Naive B cell (primary cell): ENCODE measurements around the gene PDCD1. TPM values are rescaled to one million over a fixed set of nuclear protein-coding genes. Genes with fewer than 3 reads are reported as not detected.
A peak's percentile ranks its signal among the peaks of the same experiment; 100 is the strongest.

Source experiments
- ATAC-seq, 2 donors: fragments of 150-1000 bp; cut with Tn5 transposase; 2 replicates each; pipeline ENCODE4 v1.10.0; 2021; ENCODE audit warnings: low read depth in 2 of 2, mild to moderate bottlenecking in 2 of 2, moderate library complexity in 2 of 2
- DNase-seq: peaks from one replicate; pipeline ENCODE4 v3.0.0; 2022
- H3K27ac Mint-ChIP-seq, 6 donors: one replicate each; pipeline ENCODE4 v1.8.0; 2020 to 2022; ENCODE audit warnings: mild to moderate bottlenecking in 6 of 6, mixed read lengths in 6 of 6, moderate library complexity in 5 of 6, inconsistent platforms in 2 of 6
- H3K27me3 Mint-ChIP-seq, 3 donors: one replicate each; pipeline ENCODE4 v1.8.0; 2021 to 2022; ENCODE audit warnings: mixed read lengths in 3 of 3, mild to moderate bottlenecking in 1 of 3
- H3K36me3 Mint-ChIP-seq, 2 donors: one replicate each; pipeline ENCODE4 v1.8.0; 2020 to 2022; ENCODE audit warnings: mixed read lengths in 2 of 2, inconsistent platforms in 1 of 2, mild to moderate bottlenecking in 1 of 2
- H3K4me1 Mint-ChIP-seq, 3 donors: one replicate each; pipeline ENCODE4 v1.8.0; 2020 to 2022; ENCODE audit warnings: mixed read lengths in 3 of 3, inconsistent platforms in 1 of 3, mild to moderate bottlenecking in 1 of 3, moderate library complexity in 1 of 3
- H3K4me3 Mint-ChIP-seq, 8 donors: one replicate each; pipeline ENCODE4 v1.8.0; 2020 to 2022; ENCODE audit warnings: mild to moderate bottlenecking in 8 of 8, mixed read lengths in 8 of 8, moderate library complexity in 8 of 8, inconsistent platforms in 2 of 8
- H3K9me3 Mint-ChIP-seq, 7 donors: one replicate each; pipeline ENCODE4 v1.8.0; 2020 to 2022; ENCODE audit warnings: mixed read lengths in 7 of 7, mild to moderate bottlenecking in 5 of 7, inconsistent platforms in 2 of 7, moderate library complexity in 1 of 7
- polyA plus RNA-seq, 6 donors: library from polyadenylated mRNA; unstranded; fragments of 300-500 nt; fragmentation: Illumina TruSeq; gene quantifications; one replicate each; pipeline ENCODE4 v1.2.3, GENCODE V29; 2021; ENCODE audit warnings: low read depth in 6 of 6

PDCD1 gene
- polyA plus RNA-seq, 6 donors from 2014 or later, result not detected

- Mint-ChIP-seq H3K4me1 (peaks cover 1 to 4% (median 2%) of the 10 kb centered on the region in 3 donors), H3K4me3 (no peak overlapping the region), H3K9me3 (no peaks in the 10 kb centered on the region), H3K27ac (no peak overlapping the region), H3K36me3 (no peaks in the 10 kb centered on the region), H3K27me3 (peaks cover 0 to 18% (median under 1%) of the 10 kb centered on the region in 3 donors)
- DNase-seq (no peak), ATAC-seq (no peak)
These were observed 4.1 kb downstream of the PDCD1 start for GRCh38 chr2:241854342-241855244.

GRCh38 chr2:241853651-241854341, 4.9 kb downstream of the PDCD1 start:
- DNase-seq (no peak), ATAC-seq (no peak)
- Mint-ChIP-seq H3K4me1 (peaks cover 0 to 2% (median 0%) of the 10 kb centered on the region in 3 donors), H3K27ac (no peak overlapping the region), H3K27me3 (peaks cover 0 to 20% (median 0%) of the 10 kb centered on the region in 3 donors), H3K9me3 (no peaks in the 10 kb centered on the region), H3K36me3 (no peaks in the 10 kb centered on the region), H3K4me3 (peak overlapping the region in 1 of 8 donors; percentile 25)

- DNase-seq, result no peak
These were observed 5.6 kb downstream of the PDCD1 start for GRCh38 chr2:241852981-241853631.

GRCh38 chr2:241852116-241852980, 6.3 kb downstream of the PDCD1 start:
- DNase-seq, result no peak
- H3K36me3 Mint-ChIP-seq, result no peaks in the 10 kb centered on the region

More at GRCh38 chr2:241852981-241853631, 5.6 kb downstream of the PDCD1 start:
- Mint-ChIP-seq H3K27me3 (peaks cover 0 to 20% (median 0%) of the 10 kb centered on the region in 3 donors), H3K27ac (peak overlapping the region in 1 of 6 donors; percentile 30), H3K4me1 (no peaks in the 10 kb centered on the region), H3K4me3 (no peak overlapping the region), H3K9me3 (no peaks in the 10 kb centered on the region), H3K36me3 (no peaks in the 10 kb centered on the region)
- no peak for ATAC-seq

GRCh38 chr2:241851325-241852115, 7.2 kb downstream of the PDCD1 start:
- ATAC-seq, result no peak
- no peak for DNase-seq
- H3K9me3 Mint-ChIP-seq, result no peaks in the 10 kb centered on the region
- no peak overlapping the region for H3K27ac Mint-ChIP-seq
- H3K27me3 Mint-ChIP-seq, result peaks cover 0 to 28% (median 0%) of the 10 kb centered on the region in 3 donors
- H3K36me3 Mint-ChIP-seq, result no peaks in the 10 kb centered on the region
- H3K4me1 Mint-ChIP-seq, result no peaks in the 10 kb centered on the region
- H3K4me3 Mint-ChIP-seq, result peak overlapping the region in 1 of 8 donors; percentile 42

More at GRCh38 chr2:241852116-241852980, 6.3 kb downstream of the PDCD1 start:
- H3K4me1 Mint-ChIP-seq, result no peaks in the 10 kb centered on the region
- no peak overlapping the region for H3K27ac Mint-ChIP-seq
- no peaks in the 10 kb centered on the region for H3K9me3 Mint-ChIP-seq
- no peak overlapping the region for H3K4me3 Mint-ChIP-seq
- peaks cover 0 to 25% (median 0%) of the 10 kb centered on the region in 3 donors for H3K27me3 Mint-ChIP-seq
- no peak for ATAC-seq

- Mint-ChIP-seq H3K27ac (no peak overlapping the region), H3K9me3 (no peaks in the 10 kb centered on the region), H3K36me3 (no peaks in the 10 kb centered on the region), H3K27me3 (peaks cover 0 to 23% (median 0%) of the 10 kb centered on the region in 3 donors), H3K4me3 (no peak overlapping the region), H3K4me1 (peaks cover 0 to 1% (median 0%) of the 10 kb centered on the region in 3 donors)
- DNase-seq (no peak), ATAC-seq (no peak)
These were observed 8.0 kb downstream of the PDCD1 start for GRCh38 chr2:241850544-241851324.

- ATAC-seq, result no peak
- DNase-seq, result no peak
- no peaks in the 10 kb centered on the region for H3K9me3 Mint-ChIP-seq
- peaks cover 0 to 21% (median 4%) of the 10 kb centered on the region in 3 donors for H3K27me3 Mint-ChIP-seq
- H3K27ac Mint-ChIP-seq, result no peak overlapping the region
- peaks cover 4 to 9% (median 4%) of the 10 kb centered on the region in 3 donors for H3K4me1 Mint-ChIP-seq
- no peaks in the 10 kb centered on the region for H3K36me3 Mint-ChIP-seq
- H3K4me3 Mint-ChIP-seq, result no peak overlapping the region
These were observed 8.8 kb downstream of the PDCD1 start for GRCh38 chr2:241849616-241850543.

GRCh38 chr2:241848761-241849615, 9.7 kb downstream of the PDCD1 start:
- Mint-ChIP-seq H3K9me3 (no peaks in the 10 kb centered on the region), H3K27ac (no peak overlapping the region), H3K36me3 (no peaks in the 10 kb centered on the region), H3K27me3 (peaks cover 0 to 21% (median 4%) of the 10 kb centered on the region in 3 donors), H3K4me3 (no peak overlapping the region), H3K4me1 (peaks cover 4 to 14% (median 5%) of the 10 kb centered on the region in 3 donors)
- DNase-seq, result no peak
- no peak for ATAC-seq

- H3K4me3 Mint-ChIP-seq, result peak overlapping the region in 5 of 8 donors; percentile 12 to 77 (median 49)
- no peaks in the 10 kb centered on the region for H3K36me3 Mint-ChIP-seq
- ATAC-seq (no peak), DNase-seq (no peak)
- H3K9me3 Mint-ChIP-seq, result no peaks in the 10 kb centered on the region
- peaks cover 0 to 21% (median 4%) of the 10 kb centered on the region in 3 donors for H3K27me3 Mint-ChIP-seq
- peak overlapping the region in 1 of 6 donors; percentile 28 for H3K27ac Mint-ChIP-seq
- H3K4me1 Mint-ChIP-seq, result peaks cover 12 to 26% (median 15%) of the 10 kb centered on the region in 3 donors
These were observed 12.3 kb downstream of the PDCD1 start for GRCh38 chr2:241846406-241846805.
